Measurements from ENCODE around the gene KDM2A.
A peak's percentile ranks its signal among the peaks of the same experiment; 100 is the strongest.
"Not testable (repeated sequence)": the region's sequence is repeated elsewhere in the genome, so short reads cannot be mapped to it uniquely, and the experiment has no call there.

KDM2A gene

DNA sequence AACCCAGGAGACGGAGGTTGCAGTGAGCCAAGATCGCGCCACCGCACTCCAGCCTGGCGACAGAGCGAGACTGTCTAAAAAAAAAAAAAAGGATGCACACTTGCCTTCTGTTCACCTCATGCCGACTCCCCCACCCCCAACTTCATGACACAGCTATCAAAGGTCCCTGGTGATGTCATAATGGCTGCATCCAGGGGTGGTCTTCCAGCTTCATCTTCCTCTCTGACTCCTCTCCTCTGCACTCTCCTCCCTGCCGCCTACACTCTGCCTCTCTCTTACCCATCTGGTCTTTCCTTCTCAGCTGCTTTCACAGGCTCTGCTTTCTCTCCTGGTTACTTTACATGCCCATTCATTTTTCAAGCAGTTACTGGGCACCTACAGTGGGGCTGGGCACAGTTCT is 16.4 kb upstream of the KDM2A start:
- no peak for TF ChIP-seq ZNF274 (IDR thresholded peaks at IDR 0.05; ENCODE audit: low read depth, low read length)

DNA sequence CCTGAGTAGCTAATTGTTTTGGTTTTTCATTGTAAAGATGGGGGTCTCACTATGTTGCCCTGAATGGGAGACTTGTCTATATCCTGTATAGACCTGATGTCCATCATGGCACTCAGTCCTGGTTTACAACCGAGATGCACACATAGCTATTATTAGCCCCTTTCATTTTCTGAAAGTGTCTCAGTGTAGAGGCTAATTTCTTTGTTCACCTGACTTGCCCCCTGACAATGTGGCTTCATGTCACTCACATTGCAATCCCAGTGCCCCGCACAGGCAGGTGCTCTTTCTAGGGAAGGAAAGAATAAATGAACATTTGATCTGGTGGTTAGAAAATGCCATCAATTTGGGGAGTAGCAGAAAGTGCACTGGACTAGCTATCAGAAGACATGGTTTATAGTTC is 13.1 kb upstream of the KDM2A start:
- no peak overlapping the region for H3K4me3 ChIP-seq (ENCODE audit: low read length)
- TF ChIP-seq ZNF274 (IDR thresholded peaks at IDR 0.05; ENCODE audit: low read depth, low read length): no peak

More for the DNA sequence above, 16.4 kb upstream of the KDM2A start:
- no peak overlapping the region for H3K4me3 ChIP-seq (ENCODE audit: low read length)

DNA sequence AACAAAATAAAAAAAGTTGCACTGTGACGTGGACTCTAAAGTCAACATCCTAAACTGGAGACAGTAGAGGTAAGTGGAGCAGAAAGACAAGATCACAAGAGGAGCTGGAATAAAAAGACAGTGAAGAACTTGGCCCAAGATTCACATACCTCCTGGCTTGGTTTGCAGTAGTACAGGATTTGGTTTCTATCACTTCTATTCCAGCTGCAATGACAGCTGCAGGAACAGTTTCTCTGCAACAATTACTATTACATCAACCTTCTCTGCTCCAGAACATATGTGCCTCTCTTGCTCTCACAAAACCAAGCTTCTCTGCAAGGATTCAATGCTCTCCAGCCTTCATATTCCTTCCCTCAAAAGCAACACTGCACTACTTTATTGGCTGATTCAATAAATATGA is 7.8 kb upstream of the KDM2A start:
- TF ChIP-seq ZNF274 (IDR thresholded peaks at IDR 0.05; ENCODE audit: low read depth, low read length): no peak
- no peak overlapping the region for H3K4me3 ChIP-seq (ENCODE audit: low read length)

DNA sequence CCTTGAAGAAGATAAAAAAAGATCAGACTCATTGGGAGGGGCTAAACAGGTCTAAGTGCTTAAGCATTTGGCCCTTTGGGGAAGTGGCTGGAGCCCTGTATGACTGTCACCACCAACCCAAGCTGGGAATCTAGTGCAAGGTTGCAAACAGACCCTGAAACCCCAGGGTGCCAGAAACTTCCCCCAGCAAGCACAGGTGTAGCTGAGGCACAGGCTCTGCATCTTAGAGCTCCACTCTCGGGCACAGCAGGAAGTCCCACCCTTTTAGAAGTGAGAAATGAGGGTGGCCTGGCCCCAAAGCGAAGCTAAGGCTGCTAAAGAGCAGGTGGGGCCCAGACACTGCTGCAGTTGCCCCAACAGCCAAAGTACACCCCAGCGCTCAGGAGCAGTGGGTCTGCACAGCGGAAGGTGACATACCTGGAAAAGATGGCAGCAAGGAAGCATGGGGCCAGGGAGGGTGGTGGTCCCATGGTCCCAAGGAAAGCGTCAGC is 5.8 kb upstream of the KDM2A start:
- TF ChIP-seq ZNF274 (IDR thresholded peaks at IDR 0.05; ENCODE audit: low read depth, low read length): no peak

DNA sequence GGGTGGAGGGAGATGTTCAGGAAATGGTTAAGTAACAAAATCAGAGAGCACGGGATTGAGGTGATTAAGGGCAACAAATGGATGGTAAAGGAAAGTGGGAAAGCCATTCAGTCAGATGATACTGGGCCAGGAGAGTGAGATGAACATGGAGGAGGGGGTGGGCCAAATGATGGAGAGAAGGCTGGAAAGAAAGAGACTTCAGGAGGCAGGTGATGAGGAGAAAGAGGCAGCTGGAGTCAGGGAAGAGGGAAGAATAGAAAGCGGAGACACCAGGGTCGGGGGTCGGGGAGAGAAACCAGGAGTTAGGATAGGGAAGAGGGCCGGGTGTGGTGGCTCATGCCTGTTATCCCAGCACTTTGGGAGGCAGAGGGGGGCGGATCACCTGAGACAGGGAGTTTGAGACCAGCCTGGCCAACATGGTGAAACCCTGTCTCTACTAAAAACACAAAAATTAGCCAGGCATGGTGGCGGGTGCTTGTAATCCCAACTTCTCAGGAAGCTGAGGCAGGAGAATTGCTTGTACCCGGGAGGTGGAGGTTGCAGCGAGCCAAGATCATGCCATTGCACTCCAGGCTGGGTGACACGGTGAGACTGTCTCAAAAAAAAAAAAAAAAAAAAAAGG is 4.7 kb upstream of the KDM2A start:
- H3K4me3 ChIP-seq (ENCODE audit: low read length): no peak overlapping the region
- TF ChIP-seq ZNF274 (IDR thresholded peaks at IDR 0.05; ENCODE audit: low read depth, low read length): no peak

More for the DNA sequence above, 5.8 kb upstream of the KDM2A start:
- no peak overlapping the region for H3K4me3 ChIP-seq (ENCODE audit: low read length)

DNA sequence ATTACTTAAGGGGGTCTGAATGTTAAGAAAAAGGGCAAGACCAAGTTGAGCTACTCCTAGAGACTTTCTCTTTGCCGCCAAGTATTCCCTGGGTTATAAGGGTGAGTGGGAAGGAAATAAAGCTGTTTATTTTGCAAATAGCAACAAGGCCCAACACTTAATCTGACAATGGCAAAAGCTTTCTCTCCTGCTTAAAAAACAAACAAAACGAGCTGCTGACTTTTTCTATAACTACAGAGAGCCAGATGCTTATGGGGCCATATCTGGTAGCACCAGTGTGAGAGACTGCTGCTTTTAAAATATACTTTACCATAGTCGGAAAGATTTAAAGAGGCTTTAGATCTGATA is 2.3 kb upstream of the KDM2A start:
- TF ChIP-seq ZNF274 (IDR thresholded peaks at IDR 0.05; ENCODE audit: low read depth, low read length): no peak
- H3K4me3 ChIP-seq (ENCODE audit: low read length): no peak overlapping the region

DNA sequence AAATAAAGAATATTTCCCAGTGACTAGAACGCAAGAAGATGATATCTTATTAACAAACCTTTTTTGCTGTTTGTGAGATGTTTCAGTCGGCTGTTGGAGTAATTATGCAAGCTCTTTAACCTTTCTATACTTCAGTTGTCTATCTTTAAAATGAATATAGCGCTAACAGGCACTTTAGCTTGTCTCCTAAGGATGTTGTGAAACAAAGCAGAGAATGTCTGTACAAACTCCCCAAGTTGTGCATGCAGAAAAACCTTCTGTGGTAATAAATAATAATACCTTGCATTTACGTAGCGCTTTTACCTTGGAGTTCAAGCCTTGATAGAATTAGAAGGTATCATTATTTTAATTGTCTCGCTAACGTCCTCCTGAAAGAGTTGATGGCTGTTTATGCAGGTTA is 1.9 kb upstream of the KDM2A start:
- TF ChIP-seq ZNF274 (IDR thresholded peaks at IDR 0.05; ENCODE audit: low read depth, low read length): no peak
- H3K4me3 ChIP-seq (ENCODE audit: low read length): no peak overlapping the region

DNA sequence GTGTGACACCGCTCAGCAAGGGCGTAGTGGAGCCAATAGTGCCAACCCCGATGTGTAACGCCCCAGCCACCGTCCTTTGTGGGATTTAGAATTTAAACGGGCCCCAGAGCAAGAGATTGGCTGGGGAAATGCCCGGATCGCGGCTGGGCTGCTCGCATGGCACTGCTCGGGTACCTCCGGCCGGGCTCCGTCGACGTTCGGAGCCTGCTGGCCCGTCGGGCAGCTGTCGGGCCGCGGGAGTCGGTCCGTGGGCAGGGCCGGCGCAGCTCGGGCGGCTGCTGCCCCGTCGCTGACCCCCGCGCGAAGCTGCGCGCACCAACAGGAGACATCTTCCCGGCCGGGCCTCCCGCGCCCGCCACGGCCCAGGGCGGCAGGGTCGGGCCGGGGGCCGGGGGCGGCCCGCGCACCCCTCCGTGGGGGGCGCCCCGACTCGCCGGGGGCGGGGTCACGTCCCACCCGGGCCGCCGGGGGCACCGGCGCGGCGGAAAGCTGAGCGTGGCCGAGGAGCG is 1.3 kb upstream of the KDM2A start:
- no peak for TF ChIP-seq ZNF274 (IDR thresholded peaks at IDR 0.05; ENCODE audit: low read depth, low read length)
- H3K4me3 ChIP-seq (ENCODE audit: low read length): peak overlapping the region; percentile 57; the same call in 1 of the 2 replicates

DNA sequence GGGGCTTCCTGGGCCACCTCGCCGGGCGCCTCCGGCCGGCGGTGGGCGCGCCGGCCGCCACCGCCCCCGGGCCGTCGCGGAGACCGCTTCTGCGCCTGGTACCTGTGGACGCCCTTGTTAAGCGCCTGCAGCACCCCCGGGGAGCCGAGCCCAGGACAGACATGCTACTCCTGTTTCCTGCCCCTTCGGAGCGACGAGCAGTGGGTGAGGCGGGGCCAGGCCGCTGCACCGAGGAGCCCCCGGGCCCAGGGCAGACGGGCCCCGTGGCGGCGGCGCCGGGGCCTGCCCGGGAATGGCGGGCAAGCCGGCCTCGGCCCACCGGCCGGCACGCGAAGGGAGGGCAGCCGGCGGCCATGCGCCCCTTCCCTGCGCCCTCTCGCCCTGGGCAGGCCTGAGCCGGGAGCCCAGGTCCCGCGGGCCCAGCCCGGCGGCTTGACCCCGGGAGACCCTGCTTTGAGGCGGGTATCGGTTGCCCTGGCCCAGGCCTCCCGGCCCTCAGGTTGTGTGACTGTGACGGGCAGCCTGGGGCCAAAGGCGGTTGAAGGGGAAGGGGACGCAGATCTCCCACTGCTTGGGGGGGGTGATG is 789 bp upstream of the KDM2A start:
- TF ChIP-seq ZNF274 (IDR thresholded peaks at IDR 0.05; ENCODE audit: low read depth, low read length): no peak
- peak overlapping the region; percentile 57; the same call in 1 of the 2 replicates for H3K4me3 ChIP-seq (ENCODE audit: low read length)

DNA sequence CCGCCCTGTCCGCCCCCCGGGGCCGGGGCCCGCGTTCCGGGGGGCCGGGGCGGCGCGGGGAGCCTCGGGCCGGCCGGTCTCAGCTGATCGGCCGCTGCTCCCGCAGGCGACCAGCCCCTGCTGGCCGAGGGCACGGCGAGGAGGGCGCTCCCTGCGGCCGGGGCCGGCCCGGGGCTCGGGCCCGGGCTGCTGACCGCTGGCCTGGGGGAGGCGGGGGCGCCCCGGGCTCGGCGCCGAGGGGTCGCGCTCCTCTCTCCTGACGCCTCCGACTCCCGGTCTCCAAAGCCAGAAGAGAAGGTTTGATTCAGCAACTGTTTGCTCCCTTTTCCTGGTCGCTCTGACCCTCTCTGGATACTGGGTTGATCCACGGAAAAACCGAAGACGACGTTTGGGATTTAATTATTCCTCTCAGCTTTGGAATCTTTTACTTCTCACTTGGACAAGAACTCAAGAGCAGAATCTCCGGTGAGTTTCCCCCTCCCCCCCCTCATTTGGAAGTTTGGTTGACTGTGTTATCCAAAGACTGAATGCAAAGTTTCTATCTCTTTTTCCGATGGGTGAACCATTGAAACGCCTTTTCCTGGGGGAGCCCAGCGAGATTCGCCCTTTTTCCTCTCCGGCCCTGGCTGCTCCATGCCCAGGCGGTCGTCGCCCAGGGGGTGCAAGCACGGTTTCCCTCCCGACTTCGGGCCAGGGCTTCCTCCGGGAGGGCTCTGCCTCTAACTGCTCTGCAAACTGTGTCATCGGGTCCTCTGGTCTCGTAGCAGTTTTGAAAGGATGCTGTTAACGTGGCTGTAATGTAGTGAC is 725 bp downstream of the KDM2A start:
- peak overlapping the region; percentile 81 for H3K4me3 ChIP-seq (ENCODE audit: low read length)
- TF ChIP-seq ZNF274 (IDR thresholded peaks at IDR 0.05; ENCODE audit: low read depth, low read length): no peak

DNA sequence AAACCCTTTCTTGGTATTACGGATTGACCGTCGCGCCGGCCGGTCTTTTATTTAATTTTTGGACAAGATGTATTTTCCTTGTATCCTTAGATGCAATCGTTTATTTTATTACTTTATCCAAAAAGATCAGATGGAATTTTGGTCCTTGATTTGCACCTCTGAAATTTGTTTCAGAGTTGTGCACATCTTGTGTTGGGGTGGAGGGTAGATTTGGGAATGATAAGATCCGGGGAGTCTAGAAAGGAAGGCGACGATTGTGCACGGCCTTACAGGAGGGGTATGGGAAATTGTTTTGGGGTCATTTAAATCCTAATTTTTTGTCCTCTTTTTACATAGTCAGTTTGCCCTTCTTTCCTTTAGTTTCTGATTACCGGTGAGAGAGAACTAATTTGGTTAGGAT is 1.4 kb downstream of the KDM2A start:
- peak overlapping the region; percentile 81 for H3K4me3 ChIP-seq (ENCODE audit: low read length)
- TF ChIP-seq ZNF274 (IDR thresholded peaks at IDR 0.05; ENCODE audit: low read depth, low read length): no peak

DNA sequence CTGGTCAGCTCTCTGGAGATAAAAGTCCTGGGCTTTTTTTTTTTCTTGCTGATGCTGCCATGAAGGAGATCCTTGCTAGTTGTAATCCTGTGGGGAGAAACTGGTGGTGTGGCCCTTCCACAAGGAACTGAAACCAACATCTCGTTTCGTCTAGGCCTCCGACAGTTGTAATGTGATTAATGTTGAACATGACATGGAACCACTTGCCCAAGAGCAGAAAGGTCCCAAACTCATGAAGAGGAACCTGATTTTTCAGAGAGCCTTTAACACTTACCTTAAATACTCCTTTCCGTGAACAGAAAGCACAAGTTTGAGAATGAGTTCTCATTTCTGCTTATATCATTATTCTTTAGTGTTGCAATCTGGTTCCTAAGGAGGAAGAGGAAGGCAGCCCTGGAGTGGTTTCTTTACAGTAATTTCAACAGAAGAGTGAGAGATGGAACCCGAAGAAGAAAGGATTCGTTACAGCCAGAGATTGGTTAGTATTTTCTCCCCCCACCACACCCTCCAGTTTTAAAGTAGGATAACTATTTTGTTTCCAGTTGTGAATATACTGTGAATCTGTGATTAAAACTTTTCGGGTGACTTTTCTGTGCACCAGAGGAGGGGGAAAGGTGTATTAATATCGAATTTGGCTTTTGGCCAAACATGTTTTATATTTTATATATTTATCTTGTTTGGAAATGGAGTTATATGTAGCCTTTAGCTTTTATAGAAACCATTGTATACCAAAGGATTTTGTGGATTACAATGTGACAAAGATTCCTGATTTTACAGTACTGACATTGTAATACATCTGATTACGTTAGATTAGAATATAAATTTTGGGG is 2.0 kb downstream of the KDM2A start:
- no peak for TF ChIP-seq ZNF274 (IDR thresholded peaks at IDR 0.05; ENCODE audit: low read depth, low read length)
- peak overlapping the region; percentile 81 for H3K4me3 ChIP-seq (ENCODE audit: low read length)

DNA sequence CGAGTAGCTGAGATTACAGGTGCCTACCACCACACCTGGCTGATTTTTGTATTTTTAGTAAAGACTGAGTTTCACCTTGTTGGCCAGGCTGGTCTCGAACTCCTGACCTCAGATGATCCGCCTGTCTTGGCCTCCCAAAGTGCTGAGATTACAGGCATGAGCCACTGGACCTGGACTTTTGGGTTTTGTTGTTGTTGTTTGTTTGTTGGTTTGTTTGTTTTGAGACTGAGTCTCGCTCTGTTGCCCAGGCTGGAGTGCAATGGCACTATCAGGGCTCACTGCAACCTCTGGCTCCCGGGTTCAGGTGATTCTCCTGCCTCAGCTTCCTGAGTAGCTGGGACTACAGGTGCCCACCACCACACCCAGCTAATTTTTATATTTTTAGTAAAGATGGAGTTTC is 4.7 kb downstream of the KDM2A start:
- H3K4me3 ChIP-seq (ENCODE audit: low read length): not testable (repeated sequence)

DNA sequence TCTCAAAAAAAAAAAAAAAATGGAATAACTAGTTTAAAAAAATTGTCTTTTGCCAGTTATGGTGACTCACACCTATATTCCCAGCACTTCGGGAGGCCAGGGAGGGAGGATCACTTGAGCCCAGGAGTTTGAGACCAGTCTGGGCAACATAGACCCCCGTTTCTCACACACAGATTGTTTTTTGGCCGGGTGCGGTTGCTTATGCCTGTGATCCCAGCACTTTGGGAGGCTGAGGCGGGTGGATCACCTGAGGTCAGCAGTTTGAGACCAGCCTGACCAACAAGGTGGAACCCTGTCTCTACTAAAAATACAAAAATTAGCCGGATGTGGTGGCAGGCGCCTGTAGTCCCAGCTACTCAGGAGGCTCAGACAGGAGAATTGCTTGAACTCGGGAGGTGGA is 7.2 kb downstream of the KDM2A start:
- H3K4me3 ChIP-seq (ENCODE audit: low read length): not testable (repeated sequence)
